ENCODE data around the gene CCR5.

DNA sequence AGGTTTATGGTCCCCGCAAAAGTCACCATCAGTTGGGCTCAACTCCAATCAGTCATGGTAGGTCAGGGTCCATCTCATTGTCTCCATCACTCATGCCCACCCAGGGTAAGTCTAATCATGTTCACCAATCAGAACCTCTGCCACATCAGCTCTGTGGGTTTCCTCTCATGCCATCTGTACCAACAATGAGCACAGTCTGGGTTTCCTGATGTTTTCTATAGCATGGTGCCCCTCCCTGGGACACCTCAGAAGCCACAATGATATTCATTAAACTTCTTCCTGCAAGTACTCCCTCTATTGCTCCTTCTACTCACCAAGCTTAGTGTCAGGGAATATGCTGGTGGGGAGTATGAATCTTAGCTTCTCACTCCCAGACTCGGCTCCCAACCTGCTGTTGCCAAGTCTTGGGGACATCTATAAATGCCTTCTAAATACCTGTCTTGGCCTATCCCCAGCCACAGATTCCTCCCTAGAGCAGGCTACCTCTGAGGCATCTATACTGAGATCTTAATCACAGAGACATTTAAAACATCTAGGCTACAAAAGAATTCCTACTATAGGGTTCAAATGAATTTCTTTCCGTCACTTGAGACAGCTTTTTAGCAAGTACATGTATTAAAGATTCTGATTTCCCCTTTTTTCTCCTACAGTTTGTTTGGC lies 21.8 kb upstream of the CCR5 start:
- TF ChIP-seq EZH2phosphoT487 (IDR thresholded peaks at IDR 0.05; ENCODE audit: borderline replicate concordance, low read length) = no peak
- TF ChIP-seq, protein P1, sequence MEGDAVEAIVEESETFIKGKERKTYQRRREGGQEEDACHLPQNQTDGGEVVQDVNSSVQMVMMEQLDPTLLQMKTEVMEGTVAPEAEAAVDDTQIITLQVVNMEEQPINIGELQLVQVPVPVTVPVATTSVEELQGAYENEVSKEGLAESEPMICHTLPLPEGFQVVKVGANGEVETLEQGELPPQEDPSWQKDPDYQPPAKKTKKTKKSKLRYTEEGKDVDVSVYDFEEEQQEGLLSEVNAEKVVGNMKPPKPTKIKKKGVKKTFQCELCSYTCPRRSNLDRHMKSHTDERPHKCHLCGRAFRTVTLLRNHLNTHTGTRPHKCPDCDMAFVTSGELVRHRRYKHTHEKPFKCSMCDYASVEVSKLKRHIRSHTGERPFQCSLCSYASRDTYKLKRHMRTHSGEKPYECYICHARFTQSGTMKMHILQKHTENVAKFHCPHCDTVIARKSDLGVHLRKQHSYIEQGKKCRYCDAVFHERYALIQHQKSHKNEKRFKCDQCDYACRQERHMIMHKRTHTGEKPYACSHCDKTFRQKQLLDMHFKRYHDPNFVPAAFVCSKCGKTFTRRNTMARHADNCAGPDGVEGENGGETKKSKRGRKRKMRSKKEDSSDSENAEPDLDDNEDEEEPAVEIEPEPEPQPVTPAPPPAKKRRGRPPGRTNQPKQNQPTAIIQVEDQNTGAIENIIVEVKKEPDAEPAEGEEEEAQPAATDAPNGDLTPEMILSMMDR (conservative IDR thresholded peaks at IDR 0.05; ENCODE audit: low read depth, low read length) = no peak
